Heart left ventricle (tissue), 16 donors: ENCODE results near the gene AK6. TPM values are rescaled to one million over a fixed set of nuclear protein-coding genes. Genes with fewer than 3 reads are reported as not detected.

ENCODE experiments used
- ATAC-seq, 4 donors: fragments of 200-7000 bp; cut with Tn5 transposase; one replicate each; pipeline ENCODE4 v1.9.1; 2020 to 2022; ENCODE audit warnings: moderate library complexity in 4 of 4, mild to moderate bottlenecking in 3 of 4, moderate number of reproducible peaks in 1 of 4
- DNase-seq, 5 donors: peaks; one replicate each; pipeline ENCODE4 v3.0.0-alpha.2; 2020
- H3K27ac ChIP-seq, 12 donors: fragments of 200-600 bp; sonication (generic) in 4 of 12; one replicate each; pipeline versions ENCODE4 v1.5.0 to v1.8.0; 2016 to 2022; ENCODE audit warnings: mild to moderate bottlenecking in 2 of 12
- H3K27me3 ChIP-seq, 9 donors: fragments of 200-600 bp; sonication (generic) in 2 of 9; one replicate each; pipeline versions ENCODE4 v1.5.1 to v1.8.0; 2016 to 2022; ENCODE audit warnings: mild to moderate bottlenecking in 3 of 9
- H3K36me3 ChIP-seq, 9 donors: fragments of 200-600 bp; sonication (generic) in 2 of 9; one replicate each; pipeline versions ENCODE4 v1.5.0 to v1.8.0; 2018 to 2022; ENCODE audit warnings: mild to moderate bottlenecking in 2 of 9
- H3K4me1 ChIP-seq, 12 donors: fragments of 200-600 bp; sonication (generic) in 4 of 12; one replicate each; pipeline versions ENCODE4 v1.5.0 to v1.8.0; 2016 to 2022; ENCODE audit warnings: mild to moderate bottlenecking in 3 of 12
- H3K4me3 ChIP-seq, 12 donors: fragments of 200-600 bp; sonication (generic) in 4 of 12; one replicate each; pipeline versions ENCODE4 v1.5.0 to v1.8.0; 2017 to 2022; ENCODE audit warnings: mild to moderate bottlenecking in 9 of 12, moderate library complexity in 4 of 12
- H3K9me3 ChIP-seq, 12 donors: fragments of 200-600 bp; sonication (generic) in 4 of 12; one replicate each; pipeline versions ENCODE4 v1.5.0 to v1.8.0; 2016 to 2022; ENCODE audit warnings: mild to moderate bottlenecking in 1 of 12
- CTCF ChIP-seq, 12 donors: fragments of 200-600 bp; sonication (generic) in 4 of 12; IDR thresholded peaks; one replicate each; pipeline versions ENCODE4 v1.5.0 to v1.8.0; 2018 to 2022; ENCODE audit warnings: antibody characterized with exemption in 12 of 12, mild to moderate bottlenecking in 5 of 12
- POLR2A ChIP-seq, 2 donors: fragments of 450-650 bp; IDR thresholded peaks; one replicate each; pipeline ENCODE4 v1.6.1; 2017; ENCODE audit warnings: antibody characterized with exemption in 2 of 2, mild to moderate bottlenecking in 2 of 2, moderate library complexity in 2 of 2
- WGBS, 4 donors: extraction: QIAGEN DNeasy Blood & Tissue Kit in 2 of 4; methylation state at CpG; one replicate each; pipeline versions ENCODE4 v1.1.5 to v1.1.7; 2013 to 2018; 5-methylcytosine and 5-hydroxymethylcytosine counted together
- intact Hi-C, 10 donors: fragments of 100-400 bp; cut with DNase I; formaldehyde crosslinking; loops; one replicate each; pipeline versions ENCODE4 v1.11.1 to v1.14.2; 2022
- polyA plus RNA-seq, 2 donors: library from polyadenylated mRNA; stranded (reverse); fragments of 200-250 nt; gene quantifications; one replicate each; pipeline ENCODE4 v1.2.3, GENCODE V29; 2013
- total RNA-seq, 9 donors: library from RNA; depleted of rRNA in 2 of 9; stranded (reverse); fragments of >200 nt in 2 of 9; fragmentation: NEBNext Ultra II Directional in 3 of 9; extraction: Animal tissue kit (Norgen Biotek cat#: 25700) in 3 of 9; gene quantifications; one replicate each; pipeline versions ENCODE4 v1.1.0 to v1.2.4, GENCODE V29; 2016 to 2023
- donor health status: ischemic (EF 13 %, LVEDD 7.1; RV severe dilation, severe dysfunction).
- donor health status: healthy with polysubstance abuse.
- donor health status: DM: no; HTN: yes; CAD: no.
- donor health status: DM: no; HTN: no; CAD: no.
- donor health status: ischemic (EF 25% LVEDD 6.9; RV normal size, moderate dysfunction).
- donor health status: ischemic (EF 25% LVEDD 5.7; RV mildly dilated, moderate dysfunction).
- donor health status: healthy.
- donor health status: DM: yes; HTN: yes; CAD: no.
- donor health status: ischemic (EF 35%, LVEDD 5.7; RV mildly dilated, moderate dysfunction).
- donor health status: nonischemic (EF 11% LVEDD 7.7; RV severe dilation, severe dysfunction).
- donor health status: DM: yes; HTN: yes; CAD: no.
- donor health status: PGD.
- donor health status: ischemic (EF 29% LVEDD 5.4; RV normal size, mild dysfunction).
- donor health status: nonischemic (EF 23%, LVEDD 6.1; RV moderate dilation, normal function).

The AK6 gene
- total and polyA plus RNA-seq, 11 donors = 26.2 to 58.9 (median 36.5) TPM

DNA sequence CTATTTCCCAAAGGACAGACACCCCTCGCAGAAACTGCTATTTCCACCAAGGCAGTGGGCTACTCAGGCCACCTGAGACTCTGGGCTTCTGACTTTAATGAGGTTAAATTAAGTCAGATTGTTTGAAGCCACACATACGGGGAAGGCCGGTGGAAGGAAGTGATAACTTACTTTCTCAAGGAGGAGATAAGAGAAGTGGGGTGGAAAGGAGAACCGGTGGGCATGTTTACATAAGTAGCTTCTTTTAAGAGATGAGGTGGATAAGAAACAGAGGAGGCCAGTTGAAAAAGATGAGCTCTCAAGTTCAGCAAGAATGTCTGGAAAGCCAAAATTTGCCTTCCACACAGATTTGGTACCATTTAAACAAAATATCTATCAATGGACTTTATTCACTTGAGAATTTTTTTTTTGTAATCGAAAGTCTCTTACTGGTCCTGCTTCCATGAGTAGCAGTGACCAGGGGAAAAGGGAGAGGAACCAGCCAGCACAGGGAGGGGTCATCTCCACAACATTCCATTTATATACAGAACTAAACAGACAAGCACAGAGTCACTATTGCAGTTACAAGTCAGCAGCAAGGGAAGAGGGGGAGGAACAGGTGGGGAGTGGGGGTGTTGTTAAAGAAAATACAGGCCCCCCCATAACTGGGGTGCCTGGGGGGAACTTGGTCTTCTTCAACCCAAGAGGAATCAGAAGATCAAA, 56.7 kb downstream of the AK6 start:
- H3K27me3 ChIP-seq = no peaks in the 10 kb centered on the region
- H3K36me3 ChIP-seq = peaks cover 0 to 57% (median 19%) of the 10 kb centered on the region in 9 donors
- peaks cover 0 to 4% (median 0%) of the 10 kb centered on the region in 12 donors for H3K9me3 ChIP-seq
- intact Hi-C loops = loop anchor here in 1 of 10 donors (10.0 kb wide), 1 partner anchor 62 kb away; no protein-coding TSS in a partner anchor
- DNase-seq (no peak), ATAC-seq (no peak)
- no peak overlapping the region for H3K4me3 ChIP-seq
- H3K4me1 ChIP-seq = no peaks in the 10 kb centered on the region
- no peak overlapping the region for H3K27ac ChIP-seq
- 63 to 69% (median 65%) methylated on average over 5 of the region's 5 CpGs for WGBS, 4 donors
- TF ChIP-seq POLR2A (IDR thresholded peaks at IDR 0.05) = no peak
- no peak for TF ChIP-seq CTCF (IDR thresholded peaks at IDR 0.05)

GRCh38 chr5:69309380-69309779, 59.9 kb downstream of the AK6 start:
- no peak for DNase-seq
- WGBS, 4 donors = 97 to 100% (median 99%) methylated on average over 5 of the region's 5 CpGs
- H3K36me3 ChIP-seq = peaks cover 0 to 76% (median 28%) of the 10 kb centered on the region in 9 donors
- no peak overlapping the region for H3K27ac ChIP-seq
- no peak for ATAC-seq
- H3K27me3 ChIP-seq = no peaks in the 10 kb centered on the region
- no peak for TF ChIP-seq POLR2A (IDR thresholded peaks at IDR 0.05)
- no peak for TF ChIP-seq CTCF (IDR thresholded peaks at IDR 0.05)
- no peak overlapping the region for H3K4me3 ChIP-seq
- no peaks in the 10 kb centered on the region for H3K4me1 ChIP-seq
- H3K9me3 ChIP-seq = no peaks in the 10 kb centered on the region
- intact Hi-C loops = no loop called here

DNA sequence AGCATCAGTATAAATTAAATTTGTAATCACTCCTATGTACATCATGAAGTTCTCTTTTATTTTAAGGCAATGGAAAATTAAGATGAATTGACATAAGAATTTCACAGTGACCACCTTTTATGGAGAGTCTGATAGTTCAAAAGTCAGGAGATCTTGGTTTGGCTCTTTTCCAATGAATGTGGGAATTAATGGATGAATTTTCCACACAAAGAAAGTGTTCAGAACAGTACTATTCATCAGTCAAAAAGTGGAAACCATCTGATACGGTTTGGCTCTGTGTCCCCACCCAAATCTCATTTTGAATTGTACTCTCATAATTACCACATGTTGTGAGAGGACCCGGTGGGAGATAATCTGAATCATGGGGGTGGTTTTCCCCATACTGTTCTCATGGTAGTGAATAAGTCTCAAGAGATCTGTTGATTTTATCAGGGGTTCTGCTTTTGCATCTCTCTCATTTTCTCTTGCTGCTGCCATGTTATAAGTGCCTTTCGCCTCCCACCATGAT, 61.2 kb downstream of the AK6 start:
- Histone ChIP-seq H3K27me3 (no peaks in the 10 kb centered on the region), H3K27ac (no peak overlapping the region), H3K9me3 (no peaks in the 10 kb centered on the region), H3K4me1 (no peaks in the 10 kb centered on the region), H3K4me3 (no peak overlapping the region), H3K36me3 (peaks cover 0 to 69% (median 16%) of the 10 kb centered on the region in 9 donors)
- ATAC-seq (no peak), DNase-seq (no peak)
- TF ChIP-seq POLR2A (IDR thresholded peaks at IDR 0.05) = no peak
- TF ChIP-seq CTCF (IDR thresholded peaks at IDR 0.05) = no peak
- intact Hi-C loops = no loop called here
- WGBS, 4 donors = 58 to 73% (median 66%) methylated on average over 3 of the region's 3 CpGs

DNA sequence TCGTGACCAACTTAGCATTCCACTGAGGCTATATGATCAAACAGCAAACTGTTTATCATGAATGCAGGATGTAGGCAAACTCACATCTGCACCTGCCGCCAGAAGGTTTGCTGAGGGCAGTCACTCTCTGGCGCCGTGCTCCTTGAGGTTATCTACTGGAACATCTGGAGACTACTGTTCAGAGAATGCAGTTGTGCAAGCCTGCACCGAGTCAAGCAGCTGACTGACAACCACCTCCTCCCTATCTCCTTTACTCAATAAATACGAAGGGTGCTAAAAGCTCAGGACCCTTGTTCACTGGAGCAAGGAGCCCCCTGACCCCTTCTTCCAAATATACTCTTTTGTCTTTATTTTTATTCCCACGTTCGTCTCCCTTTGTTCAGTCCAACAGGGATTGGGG, 63.8 kb downstream of the AK6 start:
- intact Hi-C loops = no loop called here

More for the DNA sequence above, 63.8 kb downstream of the AK6 start:
- H3K4me3 ChIP-seq = no peak overlapping the region
- TF ChIP-seq POLR2A (IDR thresholded peaks at IDR 0.05) (no peak), CTCF (IDR thresholded peaks at IDR 0.05) (no peak)
- peaks cover 0 to 60% (median 11%) of the 10 kb centered on the region in 9 donors for H3K36me3 ChIP-seq
- no peak for ATAC-seq
- H3K4me1 ChIP-seq = no peaks in the 10 kb centered on the region
- WGBS, 4 donors = 88 to 91% (median 89%) methylated on average over 8 of the region's 8 CpGs
- no peaks in the 10 kb centered on the region for H3K27me3 ChIP-seq
- no peak overlapping the region for H3K27ac ChIP-seq
- DNase-seq = no peak
- no peaks in the 10 kb centered on the region for H3K9me3 ChIP-seq

Other genes with a start within 250 kb of the AK6 start
- 10 to 100 TPM in 1 of 9 donors, 1 to 10 TPM in 8; 1.3 to 22.9 (median 3.8) TPM for gene CCNB1, start 202.4 kb downstream of the AK6 start, total RNA-seq
- gene CCNB1, start 202.4 kb downstream of the AK6 start, polyA plus RNA-seq = 1 to 10 TPM; 1.4 to 3.6 TPM
- 1 to 10 TPM; 1.1 to 6.9 (median 2.7) TPM for gene CENPH, start 179.9 kb downstream of the AK6 start, total RNA-seq
- gene CENPH, start 179.9 kb downstream of the AK6 start, polyA plus RNA-seq = 1 to 10 TPM; 2.0 to 3.8 TPM
- 10 to 100 TPM in 7 of 9 donors, 1 to 10 TPM in 2; 9.6 to 23.1 (median 14.5) TPM for gene CDK7, start 134.6 kb downstream of the AK6 start, total RNA-seq
- gene CDK7, start 134.6 kb downstream of the AK6 start, polyA plus RNA-seq = 10 to 100 TPM; 11.6 to 21.1 TPM
- gene CCDC125, start 36.7 kb downstream of the AK6 start, total RNA-seq = 1 to 10 TPM; 1.5 to 6.4 (median 3.2) TPM
- gene CCDC125, start 36.7 kb downstream of the AK6 start, polyA plus RNA-seq = 1 to 10 TPM; 1.8 to 2.3 TPM
- gene TAF9, start within 50 bp of the AK6 start, total RNA-seq = 10 to 100 TPM; 37.8 to 51.9 (median 48.0) TPM
- gene TAF9, start within 50 bp of the AK6 start, polyA plus RNA-seq = 10 to 100 TPM; 56.8 to 75.0 TPM
- 10 to 100 TPM; 17.4 to 25.8 (median 20.9) TPM for gene RAD17, start 298 bp upstream of the AK6 start, total RNA-seq
- gene RAD17, start 298 bp upstream of the AK6 start, polyA plus RNA-seq = 10 to 100 TPM in 1 of 2 donors, 1 to 10 TPM in 1; 6.7 to 15.6 TPM
- 1 to 10 TPM in 8 of 9 donors, under 1 TPM in 1; 0.87 to 3.8 (median 1.7) TPM for gene MARVELD2, start 45.6 kb upstream of the AK6 start, total RNA-seq
- gene MARVELD2, start 45.6 kb upstream of the AK6 start, polyA plus RNA-seq = under 1 TPM; 0.27 to 0.55 TPM
- gene OCLN, start 123.3 kb upstream of the AK6 start, total RNA-seq = 1 to 10 TPM in 8 of 9 donors, under 1 TPM in 1; 0.72 to 3.5 (median 2.0) TPM
- 1 to 10 TPM in 1 of 2 donors, under 1 TPM in 1; 0.39 to 2.1 TPM for gene OCLN, start 123.3 kb upstream of the AK6 start, polyA plus RNA-seq
- gene GTF2H2C, start 190.7 kb upstream of the AK6 start, total RNA-seq = 10 to 100 TPM in 7 of 9 donors, 1 to 10 TPM in 2; 9.1 to 19.0 (median 13.9) TPM
- 10 to 100 TPM in 1 of 2 donors, 1 to 10 TPM in 1; 9.5 to 16.5 TPM for gene GTF2H2C, start 190.7 kb upstream of the AK6 start, polyA plus RNA-seq